KMS-11 (cell line): ENCODE results near the gene PPP1R2B.
A peak's percentile ranks its signal among the peaks of the same experiment; 100 is the strongest.

Experiments used
- H2AFZ ChIP-seq: fragments of 200-600 bp; sonication (generic); 2 replicates; pipeline ENCODE4 v1.6.1; 2016; ENCODE audit warnings: antibody characterized with exemption, mixed run types, low read depth
- H3K27ac ChIP-seq: fragments of 200-600 bp; sonication (generic); 2 replicates; pipeline ENCODE4 v1.6.1; 2016; ENCODE audit warnings: mild to moderate bottlenecking, mixed run types
- H3K27me3 ChIP-seq: fragments of 200-600 bp; sonication (generic); 2 replicates; pipeline ENCODE4 v1.6.1; 2017; ENCODE audit warnings: mild to moderate bottlenecking, low read depth, mixed run types, moderate library complexity; ENCODE audit not compliant: insufficient read depth
- H3K36me3 ChIP-seq: fragments of 200-600 bp; sonication (generic); 2 replicates; pipeline ENCODE4 v1.6.1; 2017; ENCODE audit warnings: mild to moderate bottlenecking, mixed run types; ENCODE audit not compliant: insufficient read depth
- H3K4me1 ChIP-seq: fragments of 200-600 bp; sonication (generic); 2 replicates; pipeline ENCODE4 v1.6.1; 2016; ENCODE audit warnings: mild to moderate bottlenecking, low read depth, mixed run types; ENCODE audit not compliant: poor library complexity, severe bottlenecking
- H3K4me2 ChIP-seq: fragments of 200-600 bp; sonication (generic); 2 replicates; pipeline ENCODE4 v1.7.0; 2016; ENCODE audit warnings: mild to moderate bottlenecking, mixed run types
- H3K4me3 ChIP-seq: fragments of 200-600 bp; sonication (generic); IDR thresholded peaks from 2 replicates; pipeline ENCODE4 v1.6.1; 2017; ENCODE audit warnings: low read depth, low read length, mixed read lengths; ENCODE audit not compliant: insufficient read depth
- H3K79me2 ChIP-seq: fragments of 200-600 bp; sonication (generic); 2 replicates; pipeline ENCODE4 v1.6.1; 2016; ENCODE audit warnings: low read depth, mixed run types; ENCODE audit not compliant: insufficient read depth
- H3K9ac ChIP-seq: fragments of 200-600 bp; sonication (generic); 2 replicates; pipeline ENCODE4 v1.6.1; 2016; ENCODE audit warnings: mild to moderate bottlenecking, mixed run types
- H4K20me1 ChIP-seq: fragments of 200-600 bp; sonication (generic); 2 replicates; pipeline ENCODE4 v1.6.1; 2016; ENCODE audit warnings: mild to moderate bottlenecking, mixed run types; ENCODE audit not compliant: insufficient read depth
- CTCF ChIP-seq: fragments of 200-600 bp; sonication (generic); conservative IDR thresholded peaks from 2 replicates; pipeline ENCODE4 v1.6.1; 2017; ENCODE audit warnings: low read depth, mild to moderate bottlenecking, antibody characterized with exemption, low read length, moderate library complexity, mixed read lengths

PPP1R2B gene

GRCh38 chr5:156870498-156870839, 20.4 kb downstream of the PPP1R2B start:
- H3K27me3 ChIP-seq, result no peaks in the 10 kb centered on the region
- no peak overlapping the region for H2AFZ ChIP-seq
- no peak overlapping the region for H3K9ac ChIP-seq
- no peak overlapping the region for H3K4me3 ChIP-seq
- H3K36me3 ChIP-seq, result no peaks in the 10 kb centered on the region
- H3K79me2 ChIP-seq, result no peaks in the 10 kb centered on the region
- no peak overlapping the region for H3K27ac ChIP-seq
- H3K4me2 ChIP-seq, result no peak overlapping the region
- no peak for TF ChIP-seq CTCF
- H4K20me1 ChIP-seq, result no peaks in the 10 kb centered on the region
- H3K4me1 ChIP-seq, result peaks cover 1% of the 10 kb centered on the region

GRCh38 chr5:156871212-156871611, 21.1 kb downstream of the PPP1R2B start:
- Histone ChIP-seq H3K36me3 (no peaks in the 10 kb centered on the region), H3K27ac (no peak overlapping the region), H3K79me2 (no peaks in the 10 kb centered on the region), H3K27me3 (no peaks in the 10 kb centered on the region), H3K4me3 (no peak overlapping the region), H3K4me2 (no peak overlapping the region), H3K9ac (no peak overlapping the region), H3K4me1 (no peaks in the 10 kb centered on the region), H2AFZ (no peak overlapping the region), H4K20me1 (no peaks in the 10 kb centered on the region)
- TF ChIP-seq CTCF, result no peak

GRCh38 chr5:156879665-156880285, 29.7 kb downstream of the PPP1R2B start:
- no peaks in the 10 kb centered on the region for H3K27me3 ChIP-seq
- H3K36me3 ChIP-seq, result no peaks in the 10 kb centered on the region
- no peaks in the 10 kb centered on the region for H4K20me1 ChIP-seq
- H3K27ac ChIP-seq, result peak overlapping the region; percentile 41; the same call in 1 of the 2 replicates
- no peak overlapping the region for H3K4me3 ChIP-seq
- TF ChIP-seq CTCF, result no peak
- H2AFZ ChIP-seq, result no peak overlapping the region
- peak overlapping the region; percentile 66; the same call in 1 of the 2 replicates for H3K4me2 ChIP-seq
- no peaks in the 10 kb centered on the region for H3K79me2 ChIP-seq
- no peak overlapping the region for H3K9ac ChIP-seq
- H3K4me1 ChIP-seq, result peaks cover 40% of the 10 kb centered on the region

- Histone ChIP-seq H3K4me2 (no peak overlapping the region), H3K79me2 (no peaks in the 10 kb centered on the region), H3K9ac (no peak overlapping the region), H4K20me1 (no peaks in the 10 kb centered on the region), H3K4me1 (peaks cover 54% of the 10 kb centered on the region), H3K27me3 (no peaks in the 10 kb centered on the region), H3K36me3 (no peaks in the 10 kb centered on the region), H2AFZ (no peak overlapping the region), H3K4me3 (no peak overlapping the region), H3K27ac (no peak overlapping the region)
- no peak for TF ChIP-seq CTCF
These were observed 33.3 kb downstream of the PPP1R2B start for GRCh38 chr5:156883316-156883875.
